Osteocyte (in vitro differentiated cells): Measurements from ENCODE around the gene RRP1B. TPM values are rescaled to one million over a fixed set of nuclear protein-coding genes. Genes with fewer than 3 reads are reported as not detected.
"Not testable (repeated sequence)": the region's sequence is repeated elsewhere in the genome, so short reads cannot be mapped to it uniquely, and the experiment has no call there.

ENCODE experiments used
- DNase-seq: peaks from one replicate; pipeline ENCODE4 v3.0.0; 2021; ENCODE audit warnings: mixed read lengths; ENCODE audit not compliant: unreplicated experiment; ENCODE audit errors: extremely low spot score
- H3K27ac Mint-ChIP-seq: one replicate; pipeline ENCODE4 v1.8.0; 2021; ENCODE audit warnings: mild to moderate bottlenecking, mixed read lengths; ENCODE audit not compliant: unreplicated experiment
- H3K27me3 Mint-ChIP-seq: one replicate; pipeline ENCODE4 v1.8.0; 2021; ENCODE audit warnings: mixed read lengths; ENCODE audit not compliant: unreplicated experiment
- H3K36me3 Mint-ChIP-seq: one replicate; pipeline ENCODE4 v1.8.0; 2021; ENCODE audit warnings: mixed read lengths; ENCODE audit not compliant: unreplicated experiment
- H3K4me1 Mint-ChIP-seq: one replicate; pipeline ENCODE4 v1.8.0; 2021; ENCODE audit warnings: mixed read lengths; ENCODE audit not compliant: unreplicated experiment
- H3K4me3 Mint-ChIP-seq: one replicate; pipeline ENCODE4 v1.8.0; 2021; ENCODE audit warnings: mild to moderate bottlenecking, moderate library complexity, mixed read lengths; ENCODE audit not compliant: unreplicated experiment
- H3K9me3 Mint-ChIP-seq: one replicate; pipeline ENCODE4 v1.8.0; 2021; ENCODE audit warnings: mixed read lengths; ENCODE audit not compliant: unreplicated experiment
- CTCF ChIP-seq: fragments of 200-600 bp; sonication (generic); IDR thresholded peaks from 2 replicates; pipeline ENCODE4 v1.5.0; 2021; ENCODE audit warnings: antibody characterized with exemption, mild to moderate bottlenecking, moderate library complexity
- total RNA-seq: library from RNA; stranded (reverse); gene quantifications from 2 replicates; pipeline ENCODE4 v1.2.1, GENCODE V29; 2021

Gene RRP1B
- total RNA-seq, 1 donor from 2014 or later: 26.0 TPM

GRCh38 chr21:43669828-43670605 is 10.7 kb downstream of the RRP1B start:
- no peak for DNase-seq
- no peaks in the 10 kb centered on the region for H3K4me1 Mint-ChIP-seq

GRCh38 chr21:43675871-43676270 is 16.5 kb downstream of the RRP1B start:
- H3K27ac Mint-ChIP-seq: no peak overlapping the region
- no peak for TF ChIP-seq CTCF
- H3K9me3 Mint-ChIP-seq: no peaks in the 10 kb centered on the region
- H3K4me1 Mint-ChIP-seq: no peaks in the 10 kb centered on the region
- no peaks in the 10 kb centered on the region for H3K27me3 Mint-ChIP-seq
- H3K36me3 Mint-ChIP-seq: peaks cover 41% of the 10 kb centered on the region
- H3K4me3 Mint-ChIP-seq: no peak overlapping the region
- DNase-seq: no peak

More at GRCh38 chr21:43669828-43670605, 10.7 kb downstream of the RRP1B start:
- H3K4me3 Mint-ChIP-seq: no peak overlapping the region
- no peak overlapping the region for H3K27ac Mint-ChIP-seq
- no peaks in the 10 kb centered on the region for H3K27me3 Mint-ChIP-seq
- H3K36me3 Mint-ChIP-seq: peaks cover 27% of the 10 kb centered on the region
- TF ChIP-seq CTCF: no peak
- peaks cover 4% of the 10 kb centered on the region for H3K9me3 Mint-ChIP-seq

- no peaks in the 10 kb centered on the region for H3K4me1 Mint-ChIP-seq
- H3K36me3 Mint-ChIP-seq: peaks cover 41% of the 10 kb centered on the region
- TF ChIP-seq CTCF: no peak
- no peak overlapping the region for H3K4me3 Mint-ChIP-seq
- no peak overlapping the region for H3K27ac Mint-ChIP-seq
- DNase-seq: no peak
- H3K27me3 Mint-ChIP-seq: no peaks in the 10 kb centered on the region
- H3K9me3 Mint-ChIP-seq: no peaks in the 10 kb centered on the region
These were observed 17.0 kb downstream of the RRP1B start for GRCh38 chr21:43676391-43676790.

- H3K9me3 Mint-ChIP-seq: no peaks in the 10 kb centered on the region
- H3K27ac Mint-ChIP-seq: no peak overlapping the region
- H3K4me1 Mint-ChIP-seq: no peaks in the 10 kb centered on the region
- peaks cover 46% of the 10 kb centered on the region for H3K36me3 Mint-ChIP-seq
- DNase-seq: no peak
- no peaks in the 10 kb centered on the region for H3K27me3 Mint-ChIP-seq
- H3K4me3 Mint-ChIP-seq: no peak overlapping the region
- TF ChIP-seq CTCF: no peak
These were observed 20.6 kb downstream of the RRP1B start for GRCh38 chr21:43679951-43680350.

GRCh38 chr21:43680421-43680820 is 21.1 kb downstream of the RRP1B start:
- H3K27ac Mint-ChIP-seq, H3K4me1 Mint-ChIP-seq, H3K4me3 Mint-ChIP-seq, H3K27me3 Mint-ChIP-seq, H3K9me3 Mint-ChIP-seq, DNase-seq: not testable (repeated sequence)
- H3K36me3 Mint-ChIP-seq: peaks cover 50% of the 10 kb centered on the region
